HFF-Myc (cell line): ENCODE data around the gene PLEKHG5.
"Not testable (repeated sequence)": the region's sequence is repeated elsewhere in the genome, so short reads cannot be mapped to it uniquely, and the experiment has no call there.

ENCODE experiments used
- DNase-seq: peaks from one replicate; pipeline ENCODE4 v3.0.0-alpha.2; 2011; ENCODE audit warnings: low read depth; ENCODE audit errors: extremely low read depth
- H3K4me3 ChIP-seq: replicated peaks from 2 replicates; pipeline ENCODE4 v1.5.1; 2011; ENCODE audit warnings: low read depth, mild to moderate bottlenecking, control low read depth, low read length
- TF ChIP-seq, protein P1 (sequence below): IDR thresholded peaks from 2 replicates; pipeline ENCODE4 v1.5.1; 2012; ENCODE audit warnings: mild to moderate bottlenecking, low read depth, low read length, control low read depth; ENCODE audit errors: missing control alignments

PLEKHG5 gene

GRCh38 chr1:6497215-6497866, 5.9 kb upstream of the PLEKHG5 start:
- TF ChIP-seq, protein P1, sequence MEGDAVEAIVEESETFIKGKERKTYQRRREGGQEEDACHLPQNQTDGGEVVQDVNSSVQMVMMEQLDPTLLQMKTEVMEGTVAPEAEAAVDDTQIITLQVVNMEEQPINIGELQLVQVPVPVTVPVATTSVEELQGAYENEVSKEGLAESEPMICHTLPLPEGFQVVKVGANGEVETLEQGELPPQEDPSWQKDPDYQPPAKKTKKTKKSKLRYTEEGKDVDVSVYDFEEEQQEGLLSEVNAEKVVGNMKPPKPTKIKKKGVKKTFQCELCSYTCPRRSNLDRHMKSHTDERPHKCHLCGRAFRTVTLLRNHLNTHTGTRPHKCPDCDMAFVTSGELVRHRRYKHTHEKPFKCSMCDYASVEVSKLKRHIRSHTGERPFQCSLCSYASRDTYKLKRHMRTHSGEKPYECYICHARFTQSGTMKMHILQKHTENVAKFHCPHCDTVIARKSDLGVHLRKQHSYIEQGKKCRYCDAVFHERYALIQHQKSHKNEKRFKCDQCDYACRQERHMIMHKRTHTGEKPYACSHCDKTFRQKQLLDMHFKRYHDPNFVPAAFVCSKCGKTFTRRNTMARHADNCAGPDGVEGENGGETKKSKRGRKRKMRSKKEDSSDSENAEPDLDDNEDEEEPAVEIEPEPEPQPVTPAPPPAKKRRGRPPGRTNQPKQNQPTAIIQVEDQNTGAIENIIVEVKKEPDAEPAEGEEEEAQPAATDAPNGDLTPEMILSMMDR = no peak
- H3K4me3 ChIP-seq = peak overlapping the region; percentile 47
- no peak for DNase-seq

- TF ChIP-seq, protein P1 = no peak
- DNase-seq = no peak
- H3K4me3 ChIP-seq = peak overlapping the region; percentile 44
Observed at GRCh38 chr1:6496890-6497214, 5.4 kb upstream of the PLEKHG5 start.

DNA sequence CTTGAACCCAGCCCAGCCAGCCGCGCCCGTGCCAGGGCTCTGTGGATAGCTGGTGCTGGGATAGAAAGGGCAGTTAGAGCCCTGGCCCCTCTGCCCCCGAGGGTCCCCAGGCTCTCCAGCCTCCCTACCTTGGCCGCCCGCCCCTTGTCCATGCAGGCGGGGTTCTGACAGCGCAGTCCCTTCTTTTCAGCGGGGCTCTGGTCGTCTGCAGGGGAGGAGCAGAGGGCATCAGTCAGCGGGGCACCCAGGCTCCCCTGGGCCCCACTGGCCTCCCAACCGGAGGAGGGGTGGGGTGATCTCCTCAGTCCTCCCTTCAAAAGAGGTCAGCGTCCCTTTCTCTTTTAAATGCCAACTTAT, 4.9 kb upstream of the PLEKHG5 start:
- DNase-seq = no peak
- TF ChIP-seq, protein P1 = no peak
- H3K4me3 ChIP-seq = peak overlapping the region; percentile 44

DNA sequence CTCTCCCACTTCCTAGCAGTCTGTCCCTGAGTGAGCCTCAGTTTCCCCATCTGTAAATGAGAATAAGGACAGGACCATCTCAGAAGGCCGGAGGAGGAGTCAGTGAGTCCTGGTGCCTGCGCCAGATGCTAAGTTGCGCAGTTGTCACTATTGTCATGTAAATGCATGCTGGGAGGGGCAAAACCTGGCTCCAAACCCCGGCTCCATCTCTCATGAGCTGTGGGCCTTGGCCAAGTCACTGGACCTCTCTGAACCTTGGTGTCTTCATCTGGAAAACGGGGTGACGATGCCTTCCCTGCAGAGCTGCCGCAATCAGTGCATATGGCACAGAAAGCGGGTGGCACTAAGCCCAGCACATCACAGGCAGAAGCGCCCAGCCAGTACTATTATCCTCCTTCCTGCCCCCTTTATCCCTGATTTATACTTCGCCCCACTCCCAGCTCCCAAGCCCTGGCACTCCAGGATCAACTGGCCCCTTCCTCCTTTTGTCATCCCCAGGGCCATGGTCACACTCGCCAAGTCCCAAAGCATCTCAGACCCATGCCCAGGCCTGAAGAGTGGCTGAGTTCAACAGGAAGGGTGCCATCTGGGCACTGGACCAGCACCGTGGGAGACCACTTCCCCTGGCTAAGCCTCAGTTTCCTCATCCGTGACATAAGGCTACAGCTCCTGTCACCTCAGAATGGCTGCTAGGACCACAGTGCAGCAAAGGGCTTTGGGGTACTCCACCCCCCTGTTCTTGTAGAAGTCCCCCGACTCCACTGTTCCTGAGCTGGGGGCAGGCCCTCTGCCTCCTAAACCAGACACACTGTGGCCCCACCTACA, 4.3 kb upstream of the PLEKHG5 start:
- H3K4me3 ChIP-seq = no peak overlapping the region
- DNase-seq = no peak
- TF ChIP-seq, protein P1 = no peak

- TF ChIP-seq, protein P1 = no peak
- no peak for DNase-seq
- H3K4me3 ChIP-seq = no peak overlapping the region
Observed at GRCh38 chr1:6495041-6495441, 3.6 kb upstream of the PLEKHG5 start.

GRCh38 chr1:6494627-6495026, 3.2 kb upstream of the PLEKHG5 start:
- no peak for DNase-seq
- H3K4me3 ChIP-seq = no peak overlapping the region
- TF ChIP-seq, protein P1 = no peak

- not testable (repeated sequence) for DNase-seq, H3K4me3 ChIP-seq
Observed at GRCh38 chr1:6493834-6494223, 2.4 kb upstream of the PLEKHG5 start.
